CD4-positive, alpha-beta memory T cell (primary cell): ENCODE results near the gene PHC2. TPM values are rescaled to one million over a fixed set of nuclear protein-coding genes. Genes with fewer than 3 reads are reported as not detected.

Source experiments
- CTCF ChIA-PET: fragments of 350-600 bp; sonication (Branson Sonifier 250); formaldehyde crosslinking; loops from one replicate; lab custom pipeline; 2021; ENCODE audit warnings: inconsistent platforms; ENCODE audit not compliant: partially characterized antibody; lab: Charles Lee
- POLR2A ChIA-PET: fragments of 350-600 bp; sonication (Branson Sonifier 250); formaldehyde crosslinking; loops from one replicate; lab custom pipeline; 2021; ENCODE audit not compliant: partially characterized antibody; lab: Charles Lee
- DNase-seq, 5 donors: peaks; one replicate each; pipeline versions ENCODE4 v3.0.0 to v3.0.0-alpha.2; 2020 to 2022; ENCODE audit warnings: mixed read lengths in 1 of 5
- H3K27ac ChIP-seq: one replicate; pipeline ENCODE4 v1.7.0; 2013; ENCODE audit warnings: low read depth, low read length
- H3K27me3 ChIP-seq: 2 replicates; pipeline ENCODE4 v1.7.0; 2013; ENCODE audit warnings: mild to moderate bottlenecking, low read length, moderate library complexity; ENCODE audit not compliant: insufficient read depth
- H3K36me3 ChIP-seq: 2 replicates; pipeline ENCODE4 v1.7.0; 2013; ENCODE audit warnings: mild to moderate bottlenecking, low read length, moderate library complexity; ENCODE audit not compliant: insufficient read depth
- H3K4me1 ChIP-seq: 2 replicates; pipeline ENCODE4 v1.7.0; 2013; ENCODE audit warnings: mild to moderate bottlenecking, low read length, moderate library complexity; ENCODE audit not compliant: insufficient read depth
- H3K4me3 ChIP-seq, 2 donors: one replicate each; pipeline ENCODE4 v1.7.0; 2013; ENCODE audit warnings: low read length in 2 of 2, mild to moderate bottlenecking in 1 of 2
- H3K9me3 ChIP-seq, 2 donors: one replicate each; pipeline ENCODE4 v1.7.0; 2013; ENCODE audit warnings: low read length in 2 of 2, control low read depth in 1 of 2; ENCODE audit not compliant: control insufficient read depth in 1 of 2
- H3K27ac Mint-ChIP-seq, 7 donors: one replicate each; pipeline ENCODE4 v1.8.0; 2020 to 2021; ENCODE audit warnings: mixed read lengths in 7 of 7, mild to moderate bottlenecking in 6 of 7, inconsistent platforms in 3 of 7, moderate library complexity in 3 of 7
- H3K27me3 Mint-ChIP-seq, 2 donors: one replicate each; pipeline ENCODE4 v1.8.0; 2020 to 2021; ENCODE audit warnings: mixed read lengths in 2 of 2
- H3K36me3 Mint-ChIP-seq, 2 donors: one replicate each; pipeline ENCODE4 v1.8.0; 2020 to 2021; ENCODE audit warnings: mixed read lengths in 2 of 2, inconsistent platforms in 1 of 2, mild to moderate bottlenecking in 1 of 2
- H3K4me1 Mint-ChIP-seq, 4 donors: one replicate each; pipeline ENCODE4 v1.8.0; 2020 to 2021; ENCODE audit warnings: mixed read lengths in 4 of 4, mild to moderate bottlenecking in 1 of 4
- H3K4me3 Mint-ChIP-seq, 8 donors: one replicate each; pipeline ENCODE4 v1.8.0; 2020 to 2021; ENCODE audit warnings: mixed read lengths in 8 of 8, mild to moderate bottlenecking in 7 of 8, moderate library complexity in 6 of 8, inconsistent platforms in 3 of 8
- H3K9me3 Mint-ChIP-seq, 8 donors: one replicate each; pipeline ENCODE4 v1.8.0; 2020 to 2021; ENCODE audit warnings: mixed read lengths in 8 of 8, mild to moderate bottlenecking in 5 of 8, inconsistent platforms in 3 of 8, moderate library complexity in 1 of 8
- intact Hi-C: fragments of 100-400 bp; cut with micrococcal nuclease; formaldehyde crosslinking; loops from one replicate; pipeline ENCODE4 v1.15.1; 2023
- polyA plus RNA-seq, 2 donors: library from polyadenylated mRNA; unstranded; fragments of 300-500 nt; fragmentation: Illumina TruSeq; gene quantifications; one replicate each; pipeline ENCODE4 v1.2.3, GENCODE V29; 2021
- total RNA-seq, 2 experiments: library from RNA; stranded (reverse); gene quantifications; one replicate each; pipeline ENCODE4 v1.2.3, GENCODE V29; 2021

The PHC2 gene
- total and polyA plus RNA-seq, 4 experiments from 2014 or later: 11.3 to 35.6 (median 30.4) TPM

DNA sequence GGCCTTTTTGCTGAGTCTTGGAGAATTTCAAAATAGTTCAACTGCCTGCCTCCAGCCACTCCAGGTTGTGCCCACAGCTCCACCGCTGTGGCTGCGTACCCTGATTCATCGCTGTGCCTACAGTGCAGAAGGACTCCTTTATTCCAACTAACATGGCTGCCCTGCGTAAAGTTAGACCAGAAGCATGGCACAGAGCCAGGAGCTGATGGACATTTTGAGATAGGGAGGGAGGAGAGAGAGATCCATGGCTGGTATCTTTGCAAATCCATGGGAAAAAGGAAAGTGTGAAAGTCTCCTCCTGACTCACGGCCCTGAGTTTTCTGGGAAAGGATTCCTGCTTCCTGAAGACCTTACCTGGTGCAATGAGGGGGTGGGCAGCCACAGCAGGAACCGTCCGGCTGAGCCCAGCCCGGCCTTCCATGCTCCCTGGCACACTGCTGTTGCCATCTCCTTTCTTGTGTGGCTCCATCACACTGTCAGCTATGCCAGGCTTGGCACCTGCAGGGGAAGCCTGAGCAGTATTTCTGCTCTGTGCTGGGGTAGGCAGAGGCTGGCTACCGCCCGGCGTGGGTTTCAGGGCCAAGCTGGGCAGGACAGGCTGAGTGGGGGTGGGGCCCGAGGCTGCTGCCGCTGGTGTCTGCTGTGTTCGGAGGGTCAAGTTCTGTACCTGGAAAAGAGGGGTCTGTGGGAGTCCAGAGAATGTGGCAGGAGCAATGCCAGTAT, 64.0 kb downstream of the PHC2 start:
- H3K27ac Mint-ChIP-seq: no peak overlapping the region
- no peak for DNase-seq
- no peaks in the 10 kb centered on the region for H3K36me3 ChIP-seq
- no peaks in the 10 kb centered on the region for H3K36me3 Mint-ChIP-seq
- POLR2A ChIA-PET: interaction anchor here (1.2 kb wide), 1 partner anchor 71 kb away, joined by 3 read pairs; no protein-coding TSS in a partner anchor
- no peak overlapping the region for H3K27ac ChIP-seq
- H3K4me3 Mint-ChIP-seq: no peak overlapping the region
- H3K9me3 Mint-ChIP-seq: no peaks in the 10 kb centered on the region
- intact Hi-C loops: loop anchor here (1.0 to 10.0 kb wide), 5 partner anchors 16 to 432 kb away; no protein-coding TSS in a partner anchor
- peaks cover 0 to 5% (median 1%) of the 10 kb centered on the region in 4 donors for H3K4me1 Mint-ChIP-seq
- no peak overlapping the region for H3K4me3 ChIP-seq
- CTCF ChIA-PET: interaction anchor here (1.0 to 12.1 kb wide), 3 partner anchors 13 to 71 kb away, joined by 3 to 179 read pairs (median 4); no protein-coding TSS in a partner anchor
- no peaks in the 10 kb centered on the region for H3K27me3 Mint-ChIP-seq
- H3K9me3 ChIP-seq: no peaks in the 10 kb centered on the region
- H3K4me1 ChIP-seq: no peaks in the 10 kb centered on the region
- no peaks in the 10 kb centered on the region for H3K27me3 ChIP-seq

DNA sequence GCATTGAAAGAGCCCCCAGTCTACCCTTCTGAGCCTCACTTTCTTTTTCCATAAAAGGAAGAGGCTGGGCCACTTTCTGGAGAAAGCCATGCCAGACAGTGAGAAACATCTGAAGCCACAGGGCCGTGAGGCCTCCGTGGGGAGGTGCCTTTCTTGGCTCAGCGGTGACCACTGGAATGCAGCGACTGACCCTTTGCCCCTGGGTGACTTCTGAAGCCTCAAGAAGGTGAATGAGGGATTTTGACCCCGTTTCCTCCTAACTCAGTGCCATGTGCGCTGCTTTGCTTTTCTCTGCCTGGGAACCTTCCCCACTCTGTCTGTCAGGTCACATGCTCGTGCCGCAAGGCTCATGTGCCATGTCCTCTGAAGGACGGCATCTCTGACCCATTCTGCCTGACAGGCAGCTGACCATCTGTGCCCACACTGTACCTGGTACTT, 65.3 kb downstream of the PHC2 start:
- no peak overlapping the region for H3K4me3 Mint-ChIP-seq
- no peaks in the 10 kb centered on the region for H3K4me1 ChIP-seq
- no peak for DNase-seq
- H3K27ac ChIP-seq: no peak overlapping the region
- H3K9me3 Mint-ChIP-seq: no peaks in the 10 kb centered on the region
- CTCF ChIA-PET: interaction anchor here (0.7 to 12.1 kb wide), 2 partner anchors 60 to 70 kb away, joined by 3 to 179 read pairs; no protein-coding TSS in a partner anchor
- H3K27ac Mint-ChIP-seq: no peak overlapping the region
- peaks cover 0 to 5% (median 3%) of the 10 kb centered on the region in 4 donors for H3K4me1 Mint-ChIP-seq
- no peaks in the 10 kb centered on the region for H3K27me3 ChIP-seq
- H3K36me3 Mint-ChIP-seq: no peaks in the 10 kb centered on the region
- H3K27me3 Mint-ChIP-seq: peaks cover 0 to 1% of the 10 kb centered on the region in 2 donors
- intact Hi-C loops: loop anchor here (5.0 to 10.0 kb wide), 2 partner anchors 253 to 431 kb away; no protein-coding TSS in a partner anchor
- H3K4me3 ChIP-seq: no peak overlapping the region
- POLR2A ChIA-PET: no interaction called here
- H3K36me3 ChIP-seq: no peaks in the 10 kb centered on the region
- H3K9me3 ChIP-seq: no peaks in the 10 kb centered on the region

DNA sequence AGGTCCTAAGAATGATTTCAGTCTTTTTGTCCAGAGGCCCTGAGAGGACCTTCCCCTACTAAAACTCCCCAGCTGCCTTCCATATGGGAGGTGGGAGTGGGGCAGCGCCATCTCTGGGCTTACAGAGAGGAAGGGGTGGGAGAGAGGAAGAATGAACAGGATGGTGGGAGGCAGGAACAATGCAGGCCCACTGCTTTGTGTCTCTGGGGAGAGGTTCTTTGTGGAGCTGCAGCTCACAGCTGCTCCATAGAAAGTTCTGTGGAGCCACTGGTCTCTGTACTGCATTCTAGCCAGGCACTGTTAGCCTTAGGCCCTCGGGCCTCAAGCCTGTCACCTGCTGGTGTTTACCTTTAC, 66.4 kb downstream of the PHC2 start:
- Mint-ChIP-seq H3K27me3 (peaks cover 0 to 1% of the 10 kb centered on the region in 2 donors), H3K4me3 (no peak overlapping the region), H3K27ac (peak overlapping the region in 1 of 7 donors; percentile 80), H3K9me3 (no peaks in the 10 kb centered on the region), H3K4me1 (peaks cover 0 to 5% (median 3%) of the 10 kb centered on the region in 4 donors), H3K36me3 (no peaks in the 10 kb centered on the region)
- intact Hi-C loops: loop anchor here (10.0 kb wide), 1 partner anchor 430 kb away; no protein-coding TSS in a partner anchor
- no peaks in the 10 kb centered on the region for H3K9me3 ChIP-seq
- no peak overlapping the region for H3K27ac ChIP-seq
- DNase-seq: no peak
- H3K36me3 ChIP-seq: no peaks in the 10 kb centered on the region
- ChIA-PET POLR2A (no interaction called here), CTCF (interaction anchor here (0.7 to 12.1 kb wide), 2 partner anchors 9 to 69 kb away, joined by 3 to 179 read pairs; no protein-coding TSS in a partner anchor)
- H3K4me1 ChIP-seq: no peaks in the 10 kb centered on the region
- H3K4me3 ChIP-seq: no peak overlapping the region
- H3K27me3 ChIP-seq: no peaks in the 10 kb centered on the region

DNA sequence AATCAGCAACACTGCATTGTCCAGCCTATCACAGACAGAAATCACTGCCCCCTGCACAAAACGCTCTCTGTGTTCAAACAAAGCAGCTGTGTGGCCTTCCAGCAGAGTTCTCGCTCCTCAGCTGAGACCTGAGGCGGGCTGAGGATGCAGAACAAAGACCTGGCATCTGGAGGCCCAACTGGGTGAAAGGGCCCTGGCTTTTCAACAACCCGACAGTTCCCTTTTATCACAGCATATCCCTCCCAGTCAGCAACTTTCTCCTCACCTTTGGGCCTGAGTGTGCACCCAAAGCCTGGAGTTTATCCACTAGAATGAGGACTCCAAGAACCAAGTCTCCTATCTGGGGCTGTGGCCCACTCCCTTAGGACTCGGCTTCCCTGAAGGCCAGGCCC, 67.4 kb downstream of the PHC2 start:
- no peak overlapping the region for H3K27ac Mint-ChIP-seq
- intact Hi-C loops: loop anchor here (10.0 kb wide), 1 partner anchor 429 kb away; no protein-coding TSS in a partner anchor
- Histone ChIP-seq H3K27me3 (no peaks in the 10 kb centered on the region), H3K4me1 (no peaks in the 10 kb centered on the region), H3K27ac (no peak overlapping the region), H3K36me3 (no peaks in the 10 kb centered on the region), H3K9me3 (no peaks in the 10 kb centered on the region), H3K4me3 (no peak overlapping the region)
- POLR2A ChIA-PET: no interaction called here
- CTCF ChIA-PET: interaction anchor here (12.1 kb wide), 1 partner anchor 68 kb away, joined by 179 read pairs; no protein-coding TSS in a partner anchor
- no peak for DNase-seq
- peaks cover 0 to 5% (median 3%) of the 10 kb centered on the region in 4 donors for H3K4me1 Mint-ChIP-seq
- no peaks in the 10 kb centered on the region for H3K36me3 Mint-ChIP-seq
- no peak overlapping the region for H3K4me3 Mint-ChIP-seq
- H3K9me3 Mint-ChIP-seq: no peaks in the 10 kb centered on the region
- peaks cover 0 to 1% of the 10 kb centered on the region in 2 donors for H3K27me3 Mint-ChIP-seq

DNA sequence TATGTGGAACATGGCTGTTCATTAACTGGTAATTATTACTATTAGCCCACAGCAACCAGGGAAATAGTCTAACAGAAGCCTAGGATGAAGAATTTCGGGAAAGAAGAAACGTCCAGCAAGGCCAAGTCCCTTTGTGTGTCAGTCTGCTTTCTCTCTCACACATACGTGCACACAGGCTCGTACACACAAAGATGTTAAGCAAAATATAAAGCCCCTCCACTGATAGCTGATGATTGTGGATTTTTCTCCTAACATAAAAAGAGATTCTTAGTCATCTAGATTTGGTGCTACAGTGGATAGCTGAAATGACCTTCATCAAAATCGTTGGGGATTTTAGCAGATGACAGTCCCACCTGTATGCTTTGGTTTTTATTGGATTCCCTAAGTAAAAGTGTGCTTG, 67.9 kb downstream of the PHC2 start:
- Histone ChIP-seq H3K27ac (no peak overlapping the region), H3K36me3 (no peaks in the 10 kb centered on the region), H3K4me3 (no peak overlapping the region), H3K27me3 (no peaks in the 10 kb centered on the region), H3K9me3 (no peaks in the 10 kb centered on the region), H3K4me1 (no peaks in the 10 kb centered on the region)
- POLR2A ChIA-PET: no interaction called here
- Mint-ChIP-seq H3K9me3 (no peaks in the 10 kb centered on the region), H3K27ac (no peak overlapping the region), H3K4me1 (peaks cover 0 to 5% (median 3%) of the 10 kb centered on the region in 4 donors), H3K36me3 (no peaks in the 10 kb centered on the region), H3K4me3 (no peak overlapping the region), H3K27me3 (peaks cover 0 to 1% of the 10 kb centered on the region in 2 donors)
- intact Hi-C loops: loop anchor here (10.0 kb wide), 1 partner anchor 428 kb away; no protein-coding TSS in a partner anchor
- CTCF ChIA-PET: interaction anchor here (12.1 kb wide), 1 partner anchor 68 kb away, joined by 179 read pairs; no protein-coding TSS in a partner anchor
- no peak for DNase-seq

DNA sequence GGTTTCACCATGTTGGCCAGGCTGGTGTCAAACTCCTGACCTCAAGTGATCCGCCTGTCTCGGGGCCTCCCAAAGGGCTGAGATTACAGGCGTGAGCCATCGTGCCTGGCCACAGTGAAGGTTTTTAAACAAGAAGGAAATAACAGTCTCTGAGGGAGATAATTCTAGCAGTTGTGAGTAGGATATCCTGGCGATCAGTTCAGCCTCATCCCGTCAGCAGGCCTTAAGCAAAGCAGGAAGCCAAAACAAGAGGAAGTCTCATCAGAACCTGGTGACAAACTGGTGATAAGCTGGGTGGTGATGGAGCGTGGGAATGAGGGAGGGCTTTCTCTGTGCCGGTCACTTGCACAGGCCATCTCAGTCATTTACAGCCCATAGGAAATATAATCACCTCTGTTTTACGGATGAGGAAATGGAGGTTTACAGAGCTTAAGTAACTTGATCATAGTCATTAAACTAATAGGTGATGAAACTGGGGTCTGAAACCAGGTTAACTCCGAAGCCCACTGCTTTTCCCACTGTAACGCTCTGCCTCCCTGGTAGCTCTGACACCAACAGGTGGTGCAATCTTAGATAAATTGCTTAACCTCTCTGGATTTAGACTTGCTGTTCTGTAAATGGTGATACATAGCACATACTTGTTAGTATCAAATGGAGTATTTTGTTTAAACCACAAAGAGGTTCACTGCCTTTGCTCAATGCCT, 69.2 kb downstream of the PHC2 start:
- H3K36me3 Mint-ChIP-seq: no peaks in the 10 kb centered on the region
- H3K9me3 Mint-ChIP-seq: no peaks in the 10 kb centered on the region
- Histone ChIP-seq H3K9me3 (no peaks in the 10 kb centered on the region), H3K36me3 (no peaks in the 10 kb centered on the region), H3K4me3 (no peak overlapping the region), H3K4me1 (no peaks in the 10 kb centered on the region), H3K27ac (no peak overlapping the region), H3K27me3 (no peaks in the 10 kb centered on the region)
- POLR2A ChIA-PET: interaction anchor here (0.9 to 1.0 kb wide), 2 partner anchors 12 to 31 kb away, joined by 3 read pairs; no protein-coding TSS in a partner anchor
- peaks cover 0 to 2% (median under 1%) of the 10 kb centered on the region in 4 donors for H3K4me1 Mint-ChIP-seq
- intact Hi-C loops: loop anchor here (10.0 kb wide), 1 partner anchor 427 kb away; no protein-coding TSS in a partner anchor
- CTCF ChIA-PET: interaction anchor here (3.0 to 12.1 kb wide), 2 partner anchors 66 kb away, joined by 10 to 179 read pairs; no protein-coding TSS in a partner anchor
- no peak for DNase-seq
- peaks cover 0 to 1% of the 10 kb centered on the region in 2 donors for H3K27me3 Mint-ChIP-seq
- no peak overlapping the region for H3K4me3 Mint-ChIP-seq
- peak overlapping the region in 1 of 7 donors; percentile 43 for H3K27ac Mint-ChIP-seq
